ENCODE data around the gene WDR59. TPM values are rescaled to one million over a fixed set of nuclear protein-coding genes. Genes with fewer than 3 reads are reported as not detected.

The WDR59 gene
- total and polyA plus RNA-seq, 2 donors (not counting 3 experiments of a cell fraction or from before 2014, with no cell fraction given): 51.1 to 60.0 TPM

DNA sequence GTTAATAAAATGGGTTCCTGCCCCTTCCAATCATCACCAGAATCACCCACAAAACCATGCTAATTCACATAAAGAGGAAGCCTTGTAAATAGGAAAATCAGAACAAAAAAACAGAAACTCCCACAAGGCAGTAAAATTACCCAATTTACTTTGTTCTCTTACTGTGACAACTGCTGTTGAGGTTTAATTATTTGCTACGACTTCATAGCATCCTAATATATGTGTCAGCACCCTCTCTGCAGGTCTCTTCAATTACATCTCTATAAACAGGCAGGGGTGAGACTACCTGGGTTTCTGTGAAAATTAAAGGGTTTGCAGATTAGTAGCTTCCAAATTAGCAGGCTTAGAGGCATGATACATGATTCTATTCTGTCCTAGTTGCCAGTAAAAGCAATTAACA, 2.7 kb downstream of the WDR59 start:
- dilution Hi-C loops (cut with MboI; ENCODE audit: extremely low pct_ligation_motif_present, low sequenced_read_pairs): no loop called here
- ChIA-PET CTCF (interaction anchor here (1.0 to 4.6 kb wide), 2 partner anchors 81 to 129 kb away, joined by 3 to 23 read pairs; no protein-coding TSS in a partner anchor), POLR2A (no interaction called here)
- Histone ChIP-seq H3K4me2 (ENCODE audit: insufficient read depth, low read length) (no peak overlapping the region), H3K9ac (replicated peaks; ENCODE audit: extremely low read depth, insufficient read depth, low read length) (no peak overlapping the region), H3K79me2 (ENCODE audit: control insufficient read depth, insufficient read depth, low read length) (peaks cover 14% of the 10 kb centered on the region), H3K27ac (ENCODE audit: insufficient read depth, low read depth, low read length) (no peak overlapping the region), H2AFZ (ENCODE audit: low read depth, low read length) (no peak overlapping the region), H3K36me3 (ENCODE audit: control insufficient read depth in 2 of 2, extremely low read depth in 1 of 2, insufficient read depth in 2 of 2, low read length in 2 of 2) (no peaks in the 10 kb centered on the region), H3K27me3 (ENCODE audit: control insufficient read depth in 2 of 2, insufficient read depth in 2 of 2, low read length in 2 of 2) (no peaks in the 10 kb centered on the region), H3K9me3 (replicated peaks; ENCODE audit: control insufficient read depth, insufficient read depth, low read length) (no peaks in the 10 kb centered on the region), H3K4me1 (ENCODE audit: control insufficient read depth, extremely low read depth, insufficient read depth, low read length) (no peaks in the 10 kb centered on the region), H3K4me3 (replicated peaks in 1 of 3; ENCODE audit: insufficient read depth in 1 of 3, low read depth in 1 of 3, low read length in 3 of 3) (no peak overlapping the region), H4K20me1 (replicated peaks; ENCODE audit: control insufficient read depth, extremely low read depth, insufficient read depth, low read length) (no peaks in the 10 kb centered on the region), H3K9me1 (replicated peaks; ENCODE audit: control insufficient read depth, extremely low read depth, insufficient read depth, low read length) (no peaks in the 10 kb centered on the region)
- intact Hi-C loops (cut with micrococcal nuclease): loop anchor here (10.0 kb wide), 1 partner anchor 277 kb away; the partner anchor contains the start of gene MLKL
- TF ChIP-seq, protein P1, sequence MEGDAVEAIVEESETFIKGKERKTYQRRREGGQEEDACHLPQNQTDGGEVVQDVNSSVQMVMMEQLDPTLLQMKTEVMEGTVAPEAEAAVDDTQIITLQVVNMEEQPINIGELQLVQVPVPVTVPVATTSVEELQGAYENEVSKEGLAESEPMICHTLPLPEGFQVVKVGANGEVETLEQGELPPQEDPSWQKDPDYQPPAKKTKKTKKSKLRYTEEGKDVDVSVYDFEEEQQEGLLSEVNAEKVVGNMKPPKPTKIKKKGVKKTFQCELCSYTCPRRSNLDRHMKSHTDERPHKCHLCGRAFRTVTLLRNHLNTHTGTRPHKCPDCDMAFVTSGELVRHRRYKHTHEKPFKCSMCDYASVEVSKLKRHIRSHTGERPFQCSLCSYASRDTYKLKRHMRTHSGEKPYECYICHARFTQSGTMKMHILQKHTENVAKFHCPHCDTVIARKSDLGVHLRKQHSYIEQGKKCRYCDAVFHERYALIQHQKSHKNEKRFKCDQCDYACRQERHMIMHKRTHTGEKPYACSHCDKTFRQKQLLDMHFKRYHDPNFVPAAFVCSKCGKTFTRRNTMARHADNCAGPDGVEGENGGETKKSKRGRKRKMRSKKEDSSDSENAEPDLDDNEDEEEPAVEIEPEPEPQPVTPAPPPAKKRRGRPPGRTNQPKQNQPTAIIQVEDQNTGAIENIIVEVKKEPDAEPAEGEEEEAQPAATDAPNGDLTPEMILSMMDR (IDR thresholded peaks at IDR 0.05; ENCODE audit: extremely low read depth in 1 of 2, insufficient read depth in 1 of 2, low read depth in 1 of 2, low read length in 2 of 2): no peak
- TF ChIP-seq JUN (IDR thresholded peaks at IDR 0.05; ENCODE audit: borderline replicate concordance, insufficient read depth, insufficient read length, low read depth) (no peak), MYC (IDR thresholded peaks at IDR 0.05; ENCODE audit: low read depth, low read length) (no peak), POLR2A (IDR thresholded peaks at IDR 0.05; ENCODE audit: low read depth, low read length) (no peak), FOS (IDR thresholded peaks at IDR 0.05; ENCODE audit: borderline replicate concordance, insufficient read depth, low read length) (no peak), POLR2AphosphoS5 (IDR thresholded peaks at IDR 0.05; ENCODE audit: insufficient read depth, low read depth, low read length) (no peak), EZH2 (IDR thresholded peaks at IDR 0.05; ENCODE audit: borderline replicate concordance, low read depth, low read length, severe bottlenecking) (no peak), GATA2 (IDR thresholded peaks at IDR 0.05; ENCODE audit: insufficient read depth, insufficient read length, low read depth, low read length) (no peak)
- TF ChIP-seq, protein P2, sequence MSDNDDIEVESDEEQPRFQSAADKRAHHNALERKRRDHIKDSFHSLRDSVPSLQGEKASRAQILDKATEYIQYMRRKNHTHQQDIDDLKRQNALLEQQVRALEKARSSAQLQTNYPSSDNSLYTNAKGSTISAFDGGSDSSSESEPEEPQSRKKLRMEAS (IDR thresholded peaks at IDR 0.05; ENCODE audit: insufficient read depth, insufficient read length): no peak
- no TSS peak for BruUV-seq (replicated peaks)
- DNase-seq (ENCODE audit: low read depth, low spot score): no peak
- FAIRE-seq: no peak
